A673 (cell line): ENCODE measurements around the gene MORN1. TPM values are rescaled to one million over a fixed set of nuclear protein-coding genes. Genes with fewer than 3 reads are reported as not detected.
A peak's percentile ranks its signal among the peaks of the same experiment; 100 is the strongest.

Experiments used
- BruUV-seq: library from RNA; stranded (reverse); fragments of 400-500 nt; replicated peaks from 2 replicates; lab custom pipeline; 2021; lab: Mats Ljungman, UMichigan
- CTCF ChIA-PET: fragments of 300-600 bp; sonication (Branson Sonifier 250); formaldehyde crosslinking; loops from one replicate; lab custom pipeline; 2022; ENCODE audit warnings: antibody characterized with exemption; lab: Charles Lee
- POLR2A ChIA-PET: fragments of 300-600 bp; sonication (Branson Sonifier 250); formaldehyde crosslinking; loops from one replicate; lab custom pipeline; 2022; ENCODE audit warnings: antibody characterized with exemption; ENCODE audit not compliant: low non-redundant PET; lab: Charles Lee
- DNase-seq: peaks from one replicate; pipeline ENCODE4 v3.0.0-alpha.2; 2015; ENCODE audit warnings: low spot score
- H3K27ac ChIP-seq: fragments of 200-600 bp; sonication (generic); 2 replicates; pipeline ENCODE4 v1.5.1; 2016; ENCODE audit warnings: mixed run types, low read depth, mild to moderate bottlenecking, mixed read lengths, antibody characterized with exemption, low read length; ENCODE audit not compliant: poor library complexity, severe bottlenecking
- H3K27me3 ChIP-seq: fragments of 200-600 bp; sonication (generic); replicated peaks from 2 replicates; pipeline ENCODE4 v1.6.1; 2017; ENCODE audit warnings: mixed run types, low read depth, mild to moderate bottlenecking, mixed read lengths, antibody characterized with exemption, low read length; ENCODE audit not compliant: insufficient read depth, poor library complexity
- H3K36me3 ChIP-seq: fragments of 200-600 bp; sonication (generic); 2 replicates; pipeline ENCODE4 v1.6.1; 2016; ENCODE audit warnings: mixed run types, mild to moderate bottlenecking, mixed read lengths, antibody characterized with exemption, low read length; ENCODE audit not compliant: insufficient read depth, poor library complexity, severe bottlenecking
- H3K4me1 ChIP-seq: fragments of 200-600 bp; sonication (generic); 2 replicates; pipeline ENCODE4 v1.6.1; 2017; ENCODE audit warnings: mixed run types, mild to moderate bottlenecking, mixed read lengths, antibody characterized with exemption, low read length; ENCODE audit not compliant: insufficient read depth, poor library complexity, severe bottlenecking
- H3K4me3 ChIP-seq: fragments of 200-600 bp; sonication (generic); 2 replicates; pipeline ENCODE4 v1.5.1; 2016; ENCODE audit warnings: low read depth, mixed run types, mild to moderate bottlenecking, mixed read lengths, low read length; ENCODE audit not compliant: poor library complexity, severe bottlenecking
- H3K9me3 ChIP-seq: fragments of 200-600 bp; sonication (generic); 2 replicates; pipeline ENCODE4 v1.6.1; 2016; ENCODE audit warnings: mixed run types, low read depth, mild to moderate bottlenecking, mixed read lengths, antibody characterized with exemption, low read length; ENCODE audit not compliant: poor library complexity, severe bottlenecking
- EZH2 ChIP-seq: fragments of 200-600 bp; sonication (generic); IDR thresholded peaks from 2 replicates; pipeline ENCODE4 v1.6.1; 2017; ENCODE audit warnings: borderline replicate concordance, low read depth, mild to moderate bottlenecking, mixed read lengths, antibody characterized with exemption, low read length; ENCODE audit not compliant: poor library complexity, severe bottlenecking
- intact Hi-C: fragments of 100-400 bp; cut with micrococcal nuclease; formaldehyde crosslinking; loops from one replicate; pipeline ENCODE4 v1.10.0; 2022; ENCODE audit not compliant: unreplicated experiment
- total RNA-seq: library from RNA; stranded (reverse); gene quantifications from 2 replicates; pipeline ENCODE4 v1.2.3, GENCODE V29; 2021
- TF ChIP-seq, protein P1 (sequence below): fragments of 300-800, 200-600 bp; sonication (generic); conservative IDR thresholded peaks from 2 replicates; pipeline ENCODE4 v1.5.1; 2017; ENCODE audit warnings: low read depth, mild to moderate bottlenecking, antibody characterized with exemption, low read length, moderate library complexity, mixed read lengths

MORN1 gene
- total RNA-seq, 1 experiment from 2014 or later = 24.7 TPM

DNA sequence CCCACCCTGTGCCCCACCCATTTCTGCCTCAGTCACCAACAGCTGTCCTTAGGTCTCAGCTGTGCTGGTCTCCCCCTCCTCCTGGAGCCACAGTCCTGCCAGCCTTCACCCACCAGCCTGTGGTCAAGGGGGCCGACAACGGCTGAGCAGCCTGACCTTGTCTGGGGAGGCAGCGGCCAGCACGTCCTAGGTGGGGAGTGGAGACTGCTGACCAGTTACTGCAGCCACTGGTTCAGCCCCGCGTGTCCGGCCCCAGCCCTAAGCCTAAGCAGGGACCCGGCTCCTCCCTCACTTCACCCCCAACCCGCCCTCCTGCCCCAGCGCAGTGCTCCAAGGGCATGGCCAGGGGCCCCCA lies 79.2 kb downstream of the MORN1 start:
- Histone ChIP-seq H3K27ac (no peak overlapping the region), H3K36me3 (peaks cover 23% of the 10 kb centered on the region), H3K9me3 (no peaks in the 10 kb centered on the region), H3K4me3 (no peak overlapping the region), H3K4me1 (peaks cover 44% of the 10 kb centered on the region), H3K27me3 (no peaks in the 10 kb centered on the region)
- TF ChIP-seq EZH2 = no peak
- TF ChIP-seq, protein P1, sequence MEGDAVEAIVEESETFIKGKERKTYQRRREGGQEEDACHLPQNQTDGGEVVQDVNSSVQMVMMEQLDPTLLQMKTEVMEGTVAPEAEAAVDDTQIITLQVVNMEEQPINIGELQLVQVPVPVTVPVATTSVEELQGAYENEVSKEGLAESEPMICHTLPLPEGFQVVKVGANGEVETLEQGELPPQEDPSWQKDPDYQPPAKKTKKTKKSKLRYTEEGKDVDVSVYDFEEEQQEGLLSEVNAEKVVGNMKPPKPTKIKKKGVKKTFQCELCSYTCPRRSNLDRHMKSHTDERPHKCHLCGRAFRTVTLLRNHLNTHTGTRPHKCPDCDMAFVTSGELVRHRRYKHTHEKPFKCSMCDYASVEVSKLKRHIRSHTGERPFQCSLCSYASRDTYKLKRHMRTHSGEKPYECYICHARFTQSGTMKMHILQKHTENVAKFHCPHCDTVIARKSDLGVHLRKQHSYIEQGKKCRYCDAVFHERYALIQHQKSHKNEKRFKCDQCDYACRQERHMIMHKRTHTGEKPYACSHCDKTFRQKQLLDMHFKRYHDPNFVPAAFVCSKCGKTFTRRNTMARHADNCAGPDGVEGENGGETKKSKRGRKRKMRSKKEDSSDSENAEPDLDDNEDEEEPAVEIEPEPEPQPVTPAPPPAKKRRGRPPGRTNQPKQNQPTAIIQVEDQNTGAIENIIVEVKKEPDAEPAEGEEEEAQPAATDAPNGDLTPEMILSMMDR = no peak
- POLR2A ChIA-PET = interaction anchor here (0.6 kb wide), 1 partner anchor 85 kb away, joined by 9 read pairs; no protein-coding TSS in a partner anchor
- DNase-seq = no peak
- no TSS peak for BruUV-seq
- CTCF ChIA-PET = no interaction called here
- intact Hi-C loops = loop anchor here (10.0 kb wide), 1 partner anchor 117 kb away; the partner anchor contains the start of gene FAAP20

DNA sequence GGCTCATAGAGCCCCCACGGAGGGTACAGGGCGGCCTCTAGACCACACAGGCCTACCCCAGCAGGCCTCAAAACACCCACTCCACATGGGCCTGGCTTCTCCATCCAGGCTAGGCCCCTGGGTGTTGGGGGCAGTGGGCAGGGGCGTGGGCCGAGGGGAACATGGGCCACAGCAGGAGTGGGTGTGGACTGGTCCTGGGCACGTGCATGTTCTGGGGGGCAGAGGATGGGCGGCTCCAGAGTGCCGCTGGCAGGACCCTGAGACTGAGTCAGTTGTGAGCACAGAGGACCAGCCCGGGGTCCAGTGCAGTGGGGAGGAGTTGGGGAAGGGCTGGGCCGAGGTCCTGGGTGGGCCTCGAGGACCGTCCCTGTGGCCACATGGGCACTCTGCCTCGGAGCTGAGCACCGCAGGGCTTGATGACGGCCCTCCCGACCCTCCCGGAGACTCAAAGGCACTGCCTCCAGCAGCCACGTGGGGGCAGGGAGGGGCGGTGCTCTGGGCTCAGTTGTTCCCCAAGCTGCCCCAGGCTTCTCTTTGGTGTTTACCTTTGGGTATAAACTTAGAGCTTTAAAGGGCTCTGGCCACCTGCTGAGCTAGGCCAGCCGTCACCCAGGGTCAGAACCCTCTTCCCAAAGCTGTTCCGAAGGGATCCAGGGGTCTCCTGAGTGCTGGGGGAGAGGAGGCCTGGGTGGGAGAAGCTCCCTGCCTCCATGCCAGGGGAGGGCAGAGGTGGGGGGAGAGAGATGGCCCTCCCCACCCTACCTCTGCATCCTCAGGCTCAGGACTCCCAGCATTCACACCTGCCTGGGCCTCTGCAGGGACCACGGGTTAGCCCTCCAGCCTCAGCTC lies 79.9 kb downstream of the MORN1 start:
- H3K4me1 ChIP-seq = peaks cover 43% of the 10 kb centered on the region
- DNase-seq = peak; percentile 87
- BruUV-seq = no TSS peak
- no peak overlapping the region for H3K4me3 ChIP-seq
- H3K27me3 ChIP-seq = no peaks in the 10 kb centered on the region
- CTCF ChIA-PET = no interaction called here
- H3K9me3 ChIP-seq = no peaks in the 10 kb centered on the region
- peaks cover 27% of the 10 kb centered on the region for H3K36me3 ChIP-seq
- peak overlapping the region; percentile 57 for H3K27ac ChIP-seq
- intact Hi-C loops = loop anchor here (10.0 kb wide), 1 partner anchor 117 kb away; the partner anchor contains the start of gene FAAP20
- POLR2A ChIA-PET = no interaction called here
- TF ChIP-seq, protein P1 = peak; percentile 53
- TF ChIP-seq EZH2 = no peak

DNA sequence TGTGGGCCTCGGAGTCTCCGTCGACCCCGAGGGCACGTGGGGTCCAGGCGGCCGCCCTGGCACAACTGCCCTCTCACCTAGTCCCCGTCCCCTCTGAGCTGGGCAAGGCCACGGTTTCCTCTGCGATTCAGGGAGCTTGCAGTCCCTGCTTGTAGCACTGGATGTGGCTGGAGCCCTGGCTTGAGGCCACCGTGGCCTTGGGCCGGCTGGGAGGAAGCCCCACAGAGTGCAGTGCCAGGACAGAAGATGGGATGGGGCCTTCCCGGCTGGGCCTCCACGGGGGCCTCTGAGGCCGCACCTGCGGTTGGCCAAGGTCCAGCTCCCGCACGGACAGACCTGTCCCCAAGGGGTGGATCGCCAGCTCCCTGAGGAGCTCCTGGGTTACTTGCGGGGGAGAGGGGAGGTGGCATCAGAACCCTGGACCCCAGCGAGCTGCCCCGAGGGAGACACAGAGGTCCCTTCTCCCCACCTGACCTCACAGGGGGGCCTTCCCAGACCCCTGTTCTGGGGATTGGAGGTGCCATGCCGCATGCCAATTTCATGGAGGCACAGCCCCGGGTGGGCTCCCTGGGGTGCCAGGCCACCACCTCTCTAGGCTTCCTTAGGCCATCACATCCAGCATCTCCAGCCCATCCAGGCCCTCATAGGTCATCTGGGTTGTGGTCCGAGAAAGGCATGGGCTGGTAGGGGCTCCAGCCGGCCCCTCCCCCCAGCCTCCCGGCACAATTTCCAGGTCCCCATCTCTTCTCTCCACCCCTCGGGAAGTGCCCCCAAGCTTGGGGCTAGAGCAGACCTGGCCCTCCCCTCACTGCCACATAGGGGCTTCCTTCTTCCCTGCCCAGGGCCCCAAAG lies 80.8 kb downstream of the MORN1 start:
- peak overlapping the region; percentile 57 for H3K27ac ChIP-seq
- BruUV-seq = no TSS peak
- peaks cover 34% of the 10 kb centered on the region for H3K36me3 ChIP-seq
- no peak overlapping the region for H3K4me3 ChIP-seq
- H3K4me1 ChIP-seq = peaks cover 43% of the 10 kb centered on the region
- DNase-seq = no peak
- no peaks in the 10 kb centered on the region for H3K27me3 ChIP-seq
- TF ChIP-seq, protein P1 = no peak
- TF ChIP-seq EZH2 = no peak
- CTCF ChIA-PET = no interaction called here
- intact Hi-C loops = loop anchor here (10.0 kb wide), 1 partner anchor 116 kb away; the partner anchor contains the start of gene FAAP20
- POLR2A ChIA-PET = no interaction called here
- H3K9me3 ChIP-seq = no peaks in the 10 kb centered on the region
